H1 (cell line): ENCODE data around the gene IL32. TPM values are rescaled to one million over a fixed set of nuclear protein-coding genes. Genes with fewer than 3 reads are reported as not detected.

Experiments used
- GABPA ChIP-seq: IDR thresholded peaks from 2 replicates; pipeline ENCODE4 v1.6.1; 2011; ENCODE audit warnings: mild to moderate bottlenecking, low read length, moderate library complexity, borderline replicate concordance; ENCODE audit not compliant: insufficient read depth
- POLR2A ChIP-seq, 2 experiments: IDR thresholded peaks; 1 replicate in 1 of 2; 2 replicates in 1 of 2; pipeline ENCODE4 v1.6.1; 2011; ENCODE audit warnings: low read depth in 2 of 2, low read length in 2 of 2, mild to moderate bottlenecking in 2 of 2; ENCODE audit errors: control extremely low read depth in 1 of 2
- polyA plus RNA-seq, 7 experiments: library from polyadenylated mRNA; depleted of rRNA in 3 of 7; stranded (reverse) in 5 of 7; unstranded in 2 of 7; fragments of >200 nt in 5 of 7; fragments of 200-250 nt in 2 of 7; gene quantifications; 1 replicate in 5 of 7; 2 replicates in 1 of 7; 4 replicates in 1 of 7; pipeline versions ENCODE4 v1.2.1 to v1.2.3, GENCODE V29; 2011 to 2013; ENCODE audit warnings: missing spikeins in 2 of 7, mixed read lengths in 2 of 7
- total RNA-seq: library from RNA; stranded (reverse); fragmentation: NEBNext Ultra II Directional; extraction: Animal tissue kit (Norgen Biotek cat#: 25700); gene quantifications from 2 replicates; pipeline ENCODE4 v1.2.1, GENCODE V29; 2021

IL32 gene
- total and polyA plus RNA-seq, 2 of the 8 experiments (the other 6 are each of a cell fraction or from before 2014, with no cell fraction given): 2.7 to 5.0 TPM

DNA sequence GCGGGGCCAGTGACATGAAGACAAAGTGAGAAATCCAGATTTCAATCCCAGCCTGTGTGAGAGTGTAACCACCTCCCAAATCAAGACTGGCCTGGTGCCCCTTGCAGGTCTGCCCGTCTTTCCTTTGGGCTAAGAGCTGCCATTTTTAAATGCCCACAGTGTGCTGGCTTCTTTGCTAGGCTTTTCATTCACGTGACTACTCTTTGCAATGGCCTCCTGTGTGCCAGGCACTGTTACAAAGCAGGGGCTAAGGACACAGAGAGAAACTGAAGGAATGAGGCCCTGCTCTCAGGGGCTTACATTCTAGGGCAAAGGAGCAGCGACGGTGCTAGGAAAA is 33.9 kb downstream of the IL32 start (continued):
- TF ChIP-seq GABPA: no peak
- TF ChIP-seq POLR2A (IDR thresholded peaks at IDR 0.05; ENCODE audit: control extremely low read depth in 1 of 2, low read depth in 2 of 2, low read length in 2 of 2): peak in 1 of 2 experiments; percentile 47; a peak in 2 of 3 replicates
